SK-N-MC (cell line): Measurements from ENCODE around the gene AHI1.
"Not testable (repeated sequence)": the region's sequence is repeated elsewhere in the genome, so short reads cannot be mapped to it uniquely, and the experiment has no call there.

ENCODE experiments used
- DNase-seq: peaks from one replicate; pipeline ENCODE4 v3.0.0-alpha.2; 2011; ENCODE audit warnings: low read depth, low spot score
- H3K27ac ChIP-seq: fragments of 200-600 bp; sonication (generic); 2 replicates; pipeline ENCODE4 v1.5.1; 2016; ENCODE audit warnings: mixed run types
- H3K36me3 ChIP-seq: fragments of 200-600 bp; sonication (generic); 2 replicates; pipeline ENCODE4 v1.6.1; 2017; ENCODE audit warnings: antibody characterized with exemption, low read length, mixed read lengths; ENCODE audit not compliant: insufficient read depth
- H3K4me3 ChIP-seq: fragments of 200-600 bp; sonication (generic); 2 replicates; pipeline ENCODE4 v1.5.1; 2016
- H3K9ac ChIP-seq: fragments of 200-600 bp; sonication (generic); 2 replicates; pipeline ENCODE4 v1.8.0; 2017; ENCODE audit warnings: mixed run types, mixed read lengths; ENCODE audit not compliant: insufficient read length
- H3K9me3 ChIP-seq: fragments of 200-600 bp; sonication (generic); 2 replicates; pipeline ENCODE4 v1.6.1; 2017; ENCODE audit warnings: low read depth, mild to moderate bottlenecking, antibody characterized with exemption, low read length, moderate library complexity, mixed read lengths
- EZH2 ChIP-seq: fragments of 200-600 bp; sonication (generic); IDR thresholded peaks from one replicate; pipeline ENCODE4 v1.6.1; 2017; ENCODE audit warnings: antibody characterized with exemption
- FOXP2 ChIP-seq: optimal IDR thresholded peaks from 2 replicates; pipeline ENCODE3; 2011; ENCODE audit warnings: mild to moderate bottlenecking, moderate library complexity; ENCODE audit not compliant: insufficient read depth; ENCODE audit errors: extremely low read length, control extremely low read depth
- POLR2AphosphoS5 ChIP-seq: IDR thresholded peaks from 2 replicates; pipeline ENCODE4 v1.6.1; 2012; ENCODE audit warnings: mild to moderate bottlenecking, low read depth, low read length, borderline replicate concordance

The AHI1 gene

DNA sequence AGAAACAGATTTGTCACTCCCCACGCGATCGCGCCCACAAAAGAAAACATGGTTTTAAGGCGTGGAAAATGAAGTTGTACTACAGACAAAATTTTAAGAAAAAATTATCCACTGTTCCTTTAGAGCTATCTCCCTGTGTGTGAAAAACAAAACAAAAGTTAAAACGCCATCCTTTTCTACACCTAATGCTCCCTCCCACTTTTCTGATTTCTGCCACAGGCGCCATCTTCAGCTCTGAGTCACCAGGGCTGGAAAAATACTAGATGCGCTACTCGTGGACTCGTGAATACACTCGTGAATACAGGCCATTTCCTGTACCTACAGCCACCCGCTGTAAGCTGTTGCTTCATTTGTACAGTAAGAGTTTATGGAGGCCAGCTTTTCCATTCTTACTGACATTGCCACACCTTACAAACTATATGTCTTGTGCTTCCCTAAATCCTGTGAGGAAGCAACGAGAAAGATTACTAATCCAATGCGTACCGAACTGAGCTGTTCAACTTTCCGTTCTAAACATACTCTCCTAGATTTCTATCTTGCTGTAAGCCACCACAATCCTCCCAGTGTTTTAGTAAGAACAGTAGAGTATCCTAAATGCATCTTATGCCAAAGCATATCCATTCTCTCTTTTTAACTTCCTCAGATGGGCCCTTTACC lies 773 bp upstream of the AHI1 start:
- H3K9me3 ChIP-seq = no peaks in the 10 kb centered on the region
- H3K4me3 ChIP-seq = peak overlapping the region; percentile 95
- TF ChIP-seq FOXP2 (no peak), POLR2AphosphoS5 (peak; percentile 44; the same call in 1 of the 2 replicates), EZH2 (no peak)
- no peaks in the 10 kb centered on the region; the same call in 1 of the 2 replicates for H3K36me3 ChIP-seq
- H3K9ac ChIP-seq = peak overlapping the region; percentile 94
- H3K27ac ChIP-seq = peak overlapping the region; percentile 87
- no peak for DNase-seq

DNA sequence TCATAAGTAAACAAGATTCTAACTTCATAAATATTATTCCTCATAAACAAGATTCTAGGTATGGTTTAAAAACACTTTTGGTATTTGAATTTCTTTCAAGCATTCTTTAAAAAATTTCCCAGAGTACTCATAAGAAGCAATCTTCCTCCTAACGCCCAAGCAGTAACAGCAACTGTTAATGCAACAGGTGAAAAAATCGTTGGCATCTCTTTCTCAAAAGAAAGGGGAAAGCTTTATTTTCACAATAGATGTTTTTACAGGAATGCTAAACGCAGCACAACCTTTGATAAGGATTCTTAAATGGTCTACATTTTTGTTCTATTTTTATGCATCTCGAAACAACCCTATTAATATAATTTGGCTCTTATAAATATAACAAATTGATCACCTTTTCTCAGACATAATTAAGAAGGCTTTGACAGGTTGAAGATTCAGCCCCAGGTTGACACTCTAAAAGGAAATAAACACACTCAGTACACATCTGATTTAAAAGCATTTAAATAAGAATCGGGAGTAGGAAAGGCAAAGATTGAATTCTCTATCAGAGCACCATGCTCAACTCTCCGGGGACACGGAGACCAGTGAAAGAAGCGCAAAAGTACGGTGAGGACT lies 634 bp downstream of the AHI1 start:
- DNase-seq = no peak
- no peak overlapping the region; the same call in 1 of the 2 replicates for H3K27ac ChIP-seq
- TF ChIP-seq EZH2 (no peak), FOXP2 (no peak), POLR2AphosphoS5 (no peak)
- H3K9me3 ChIP-seq = no peaks in the 10 kb centered on the region
- H3K4me3 ChIP-seq = peak overlapping the region; percentile 95
- peaks cover 7% of the 10 kb centered on the region; the same call in 1 of the 2 replicates for H3K36me3 ChIP-seq
- H3K9ac ChIP-seq = peak overlapping the region; percentile 94

DNA sequence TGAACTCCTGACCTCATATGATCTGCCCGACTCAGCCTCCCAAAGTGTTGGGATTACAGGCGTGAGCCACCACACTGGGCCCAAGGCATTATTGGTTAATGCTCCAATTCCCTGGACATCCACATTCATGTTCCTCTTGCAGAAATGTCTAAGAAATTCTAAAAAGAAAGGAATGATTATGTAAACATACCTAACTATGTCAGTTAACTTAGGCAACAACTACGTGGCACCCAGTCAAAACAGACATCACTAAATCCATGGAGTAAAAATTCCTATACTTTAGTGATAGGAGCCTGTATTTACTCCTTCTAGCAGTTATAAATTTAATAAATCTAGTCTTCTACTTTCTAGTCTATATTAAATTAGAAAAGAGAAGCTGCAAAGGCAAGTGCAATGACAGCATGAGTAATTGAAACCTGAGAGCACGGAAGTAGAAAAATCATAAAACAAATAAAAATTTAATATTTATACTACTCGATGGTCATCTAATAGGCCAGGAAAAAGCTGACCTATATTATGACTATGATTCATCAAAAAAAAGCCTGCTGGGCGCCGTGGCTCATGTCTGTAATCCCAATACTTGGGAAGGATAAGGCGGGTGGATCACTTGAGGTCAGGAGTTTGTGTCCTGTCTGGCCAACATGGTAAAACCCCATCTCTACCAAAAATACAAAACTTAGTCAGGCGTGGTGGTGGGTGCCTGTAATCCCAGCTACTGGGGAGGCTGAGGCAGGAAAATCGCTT lies 4.2 kb downstream of the AHI1 start:
- Histone ChIP-seq H3K4me3 (no peak overlapping the region), H3K9me3 (no peaks in the 10 kb centered on the region), H3K36me3 (peaks cover 33% of the 10 kb centered on the region), H3K27ac (no peak overlapping the region), H3K9ac (no peak overlapping the region)
- DNase-seq = no peak
- TF ChIP-seq POLR2AphosphoS5 (no peak), EZH2 (no peak), FOXP2 (no peak)

DNA sequence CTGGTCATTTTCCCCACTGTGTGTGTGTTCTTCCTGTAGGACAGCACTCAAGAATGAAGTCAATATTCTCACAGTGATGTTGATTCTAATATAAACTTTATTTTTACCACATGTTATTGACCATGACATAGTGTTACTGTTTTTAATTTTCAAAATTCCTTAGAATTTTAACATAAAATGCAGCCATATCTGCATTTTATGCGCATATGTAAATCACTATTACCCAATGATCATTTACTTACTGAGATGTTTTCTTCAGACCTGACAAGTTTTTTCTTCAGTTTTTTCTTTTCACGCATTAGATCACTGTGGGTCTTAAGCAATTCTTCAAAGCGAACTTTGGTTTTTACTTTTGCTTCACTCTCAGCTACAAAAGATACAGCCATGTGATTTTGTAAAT lies 7.2 kb downstream of the AHI1 start:
- TF ChIP-seq EZH2 = no peak
- TF ChIP-seq POLR2AphosphoS5 = no peak
- TF ChIP-seq FOXP2 = no peak
- H3K27ac ChIP-seq = peak overlapping the region; percentile 81
- DNase-seq = no peak
- peaks cover 56% of the 10 kb centered on the region for H3K36me3 ChIP-seq
- no peak overlapping the region for H3K9ac ChIP-seq
- H3K4me3 ChIP-seq = no peak overlapping the region
- no peaks in the 10 kb centered on the region for H3K9me3 ChIP-seq

DNA sequence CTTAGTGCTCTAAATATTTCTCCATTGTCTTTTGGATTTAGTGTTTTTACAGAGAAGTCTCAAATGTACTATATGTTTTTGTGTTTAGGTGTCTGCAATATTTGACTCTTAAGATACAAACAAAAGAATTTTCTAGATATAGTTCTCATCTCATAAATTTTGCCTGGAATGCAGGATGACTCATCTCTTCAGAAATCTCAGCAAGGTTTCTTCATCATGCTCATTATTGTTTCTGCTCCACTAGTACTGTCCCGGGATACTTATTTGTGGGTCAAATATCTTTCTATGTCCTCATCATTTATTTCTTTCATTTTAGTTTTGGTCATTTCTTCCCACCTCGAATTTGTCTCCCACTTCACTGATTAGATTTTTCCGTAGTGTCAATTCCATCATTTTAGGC lies 9.5 kb downstream of the AHI1 start:
- Histone ChIP-seq H3K27ac (no peak overlapping the region), H3K36me3 (peaks cover 64% of the 10 kb centered on the region), H3K9me3 (peaks cover 2% of the 10 kb centered on the region; the same call in 1 of the 2 replicates), H3K4me3 (no peak overlapping the region), H3K9ac (no peak overlapping the region)
- no peak for DNase-seq
- TF ChIP-seq FOXP2 (no peak), EZH2 (no peak), POLR2AphosphoS5 (no peak)

DNA sequence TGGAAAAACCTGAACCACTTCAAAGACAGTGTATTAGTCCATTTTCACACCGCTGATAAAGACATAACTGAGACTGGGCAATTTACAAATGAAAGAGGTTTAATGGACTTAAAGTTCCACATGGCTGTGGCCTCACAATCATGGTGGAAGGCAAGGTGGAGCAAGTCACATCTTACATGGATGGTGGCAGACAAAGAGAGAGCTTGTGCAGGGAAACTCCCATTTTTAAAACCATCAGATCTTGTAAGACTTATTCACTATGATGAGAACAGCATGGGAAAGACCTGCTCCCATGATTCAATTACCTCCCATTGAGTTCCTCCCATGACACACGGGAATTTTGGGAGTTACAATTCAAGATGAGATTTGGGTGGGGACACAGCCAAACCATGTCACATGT lies 13.6 kb downstream of the AHI1 start:
- not testable (repeated sequence) for H3K27ac ChIP-seq, DNase-seq, H3K9ac ChIP-seq, H3K4me3 ChIP-seq
- Histone ChIP-seq H3K36me3 (peaks cover 75% of the 10 kb centered on the region), H3K9me3 (peaks cover 21% of the 10 kb centered on the region; the same call in 1 of the 2 replicates)

DNA sequence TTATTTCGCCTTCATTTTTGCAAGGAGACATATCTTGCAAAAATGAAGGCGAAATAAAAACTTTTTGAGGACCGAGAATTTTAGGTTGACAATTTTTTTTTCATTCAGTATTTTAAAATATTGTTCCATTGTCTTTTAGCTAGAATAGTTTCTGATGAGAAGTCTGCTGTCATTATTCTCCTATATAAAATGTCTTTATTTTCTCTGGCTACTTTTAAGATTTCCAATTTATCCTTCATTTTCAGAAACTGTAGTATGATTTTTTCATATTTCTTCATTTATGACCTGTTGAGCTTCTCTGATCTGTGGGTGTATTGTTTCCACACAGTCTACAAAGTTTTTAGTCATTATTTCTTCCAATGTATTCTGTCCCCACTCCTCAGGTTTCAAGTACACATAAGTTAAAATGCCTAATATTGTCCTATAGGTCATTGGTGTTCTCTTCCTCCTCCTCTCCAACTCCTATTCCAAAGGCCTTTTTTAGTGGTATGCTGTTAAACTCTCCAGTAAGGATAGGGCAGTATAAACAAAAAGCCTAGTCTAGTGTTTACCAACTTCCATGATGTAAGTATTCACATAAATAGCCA lies 15.7 kb downstream of the AHI1 start:
- H3K27ac ChIP-seq = no peak overlapping the region
- no peak for TF ChIP-seq FOXP2
- no peak for TF ChIP-seq EZH2
- no peak for TF ChIP-seq POLR2AphosphoS5
- H3K9ac ChIP-seq = no peak overlapping the region
- no peak for DNase-seq
- H3K4me3 ChIP-seq = no peak overlapping the region; the same call in 1 of the 2 replicates
- peaks cover 66% of the 10 kb centered on the region for H3K36me3 ChIP-seq
- peaks cover 21% of the 10 kb centered on the region; the same call in 1 of the 2 replicates for H3K9me3 ChIP-seq

DNA sequence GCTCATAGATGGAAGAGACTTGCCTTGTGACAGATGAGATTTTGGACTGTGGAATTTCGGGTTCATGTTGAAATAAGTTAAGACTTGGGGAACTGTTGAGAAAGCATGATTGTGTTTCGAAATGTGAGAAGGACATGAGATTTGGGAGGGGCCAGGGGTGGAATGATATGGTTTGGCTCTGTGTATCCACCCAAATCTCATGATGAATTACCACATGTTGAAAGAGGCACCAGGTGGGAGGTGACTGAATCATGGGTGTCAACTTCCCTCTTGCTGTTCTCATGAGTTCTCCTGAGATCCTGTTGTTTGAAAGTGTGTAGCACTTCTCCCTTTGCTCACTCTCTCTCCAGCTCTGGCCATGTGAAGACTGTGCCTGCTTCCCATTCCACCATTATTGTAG lies 17.9 kb downstream of the AHI1 start:
- H3K4me3 ChIP-seq = no peak overlapping the region
- no peak overlapping the region for H3K27ac ChIP-seq
- no peak for DNase-seq
- H3K9me3 ChIP-seq = peaks cover 19% of the 10 kb centered on the region; the same call in 1 of the 2 replicates
- no peak for TF ChIP-seq POLR2AphosphoS5
- no peak for TF ChIP-seq FOXP2
- TF ChIP-seq EZH2 = no peak
- no peak overlapping the region for H3K9ac ChIP-seq
- H3K36me3 ChIP-seq = peaks cover 54% of the 10 kb centered on the region
